GM23248 (cell line): ENCODE measurements around the gene NECAP2. TPM values are rescaled to one million over a fixed set of nuclear protein-coding genes. Genes with fewer than 3 reads are reported as not detected.

Source experiments
- DNase-seq: peaks from one replicate; pipeline ENCODE4 v3.0.0-alpha.2; 2015
- H2AFZ ChIP-seq: fragments of 200-600 bp; sonication (generic); 2 replicates; pipeline ENCODE4 v1.6.1; 2016; ENCODE audit warnings: antibody characterized with exemption
- H3F3A ChIP-seq: fragments of 200-600 bp; sonication (generic); 2 replicates; pipeline ENCODE4 v1.6.1; 2016; ENCODE audit warnings: mild to moderate bottlenecking, antibody characterized with exemption, mixed run types; ENCODE audit not compliant: insufficient read depth
- H3K27ac ChIP-seq: fragments of 200-600 bp; sonication (generic); 2 replicates; pipeline ENCODE4 v1.5.1; 2016; ENCODE audit warnings: mild to moderate bottlenecking
- H3K27me3 ChIP-seq: fragments of 200-600 bp; sonication (generic); replicated peaks from 2 replicates; pipeline ENCODE4 v1.6.1; 2016; ENCODE audit warnings: mild to moderate bottlenecking; ENCODE audit not compliant: insufficient read depth
- H3K36me3 ChIP-seq: fragments of 200-600 bp; sonication (generic); 2 replicates; pipeline ENCODE4 v1.6.1; 2016; ENCODE audit warnings: low read depth, mild to moderate bottlenecking
- H3K4me1 ChIP-seq: fragments of 200-600 bp; sonication (generic); 2 replicates; pipeline ENCODE4 v1.6.1; 2016; ENCODE audit warnings: mild to moderate bottlenecking; ENCODE audit not compliant: insufficient read depth
- H3K4me2 ChIP-seq: fragments of 200-600 bp; sonication (generic); one replicate; pipeline ENCODE4 v1.6.1; 2016; ENCODE audit warnings: mild to moderate bottlenecking; ENCODE audit not compliant: unreplicated experiment
- H3K4me3 ChIP-seq: fragments of 200-600 bp; sonication (generic); 2 replicates; pipeline ENCODE4 v1.5.1; 2016; ENCODE audit warnings: mild to moderate bottlenecking
- H3K79me2 ChIP-seq: fragments of 200-600 bp; sonication (generic); 2 replicates; pipeline ENCODE4 v1.6.1; 2016; ENCODE audit warnings: mild to moderate bottlenecking; ENCODE audit not compliant: insufficient read depth
- H3K9ac ChIP-seq: fragments of 200-600 bp; sonication (generic); 2 replicates; pipeline ENCODE4 v1.6.1; 2016; ENCODE audit warnings: mild to moderate bottlenecking
- H3K9me2 ChIP-seq: fragments of 200-600 bp; sonication (generic); 2 replicates; pipeline ENCODE4 v1.6.1; 2016; ENCODE audit warnings: mixed run types, mild to moderate bottlenecking, moderate library complexity; ENCODE audit not compliant: insufficient read depth
- H3K9me3 ChIP-seq: fragments of 200-600 bp; sonication (generic); one replicate; pipeline ENCODE4 v1.6.1; 2017; ENCODE audit warnings: low read depth
- H4K20me1 ChIP-seq: fragments of 200-600 bp; sonication (generic); 2 replicates; pipeline ENCODE4 v1.6.0; 2016; ENCODE audit not compliant: insufficient read depth
- EZH2 ChIP-seq: fragments of 200-600 bp; sonication (generic); IDR thresholded peaks from 2 replicates; pipeline ENCODE4 v1.6.1; 2018; ENCODE audit warnings: antibody characterized with exemption, mild to moderate bottlenecking; ENCODE audit not compliant: insufficient read depth, poor library complexity, severe bottlenecking
- EZH2phosphoT487 ChIP-seq: fragments of 200-600 bp; sonication (generic); IDR thresholded peaks from 2 replicates; pipeline ENCODE4 v1.6.1; 2018; ENCODE audit warnings: antibody characterized with exemption, moderate library complexity, mild to moderate bottlenecking, low read depth; ENCODE audit not compliant: insufficient read depth
- WGBS, 2 experiments: methylation state at CpG; one replicate each; pipeline ENCODE4 v1.1.6; 2015 to 2017; ENCODE audit warnings: low lambda C conversion rate in 2 of 2, low coverage in 1 of 2; ENCODE audit errors: missing lambda C conversion rate in 2 of 2; 5-methylcytosine and 5-hydroxymethylcytosine counted together
- in situ Hi-C: fragments of 300-500 bp; cut with MboI; formaldehyde crosslinking; loops from 2 replicates; pipeline ENCODE4 v1.15.0; 2020
- polyA plus RNA-seq: library from polyadenylated mRNA; unstranded; fragments of >200 nt; fragmentation: Nextera tagmentation; extraction: Ambion mirVana; gene quantifications from 2 replicates; pipeline ENCODE4 v1.2.1, GENCODE V29; 2016
- total RNA-seq: library from RNA; depleted of rRNA; stranded (reverse); fragments of >200 nt; shearing (Covaris generic); gene quantifications from 2 replicates; pipeline ENCODE4 v1.2.3, GENCODE V29; 2014

Gene NECAP2
- total and polyA plus RNA-seq, 2 experiments from 2014 or later: 102 to 117 TPM

GRCh38 chr1:16447641-16448040 lies 7.1 kb downstream of the NECAP2 start:
- Histone ChIP-seq H3K79me2 (peaks cover 96% of the 10 kb centered on the region), H3K4me1 (no peaks in the 10 kb centered on the region), H3K4me3 (no peak overlapping the region), H3K36me3 (peaks cover 28% of the 10 kb centered on the region), H2AFZ (no peak overlapping the region), H3K9ac (no peak overlapping the region), H3F3A (0 out of 2 replicates have a peak, but pooled peaks cover 11% of the 10 kb centered on the region), H3K27ac (no peak overlapping the region), H3K9me2 (no peaks in the 10 kb centered on the region), H4K20me1 (no peaks in the 10 kb centered on the region; the same call in 1 of the 2 replicates), H3K9me3 (no peaks in the 10 kb centered on the region), H3K27me3 (no peaks in the 10 kb centered on the region), H3K4me2 (no peak overlapping the region)
- DNase-seq: no peak
- no peak for TF ChIP-seq EZH2phosphoT487
- TF ChIP-seq EZH2: no peak
- 99% methylated on average over 9 of the region's 9 CpGs for WGBS, 2 experiments
- in situ Hi-C loops: no loop called here

GRCh38 chr1:16449065-16449464 lies 8.5 kb downstream of the NECAP2 start:
- no peaks in the 10 kb centered on the region for H3K9me2 ChIP-seq
- no peak overlapping the region for H3K4me3 ChIP-seq
- no peak overlapping the region for H2AFZ ChIP-seq
- in situ Hi-C loops: no loop called here
- H3K9ac ChIP-seq: no peak overlapping the region
- no peak for DNase-seq
- no peak for TF ChIP-seq EZH2
- TF ChIP-seq EZH2phosphoT487: no peak
- no peaks in the 10 kb centered on the region for H3K4me1 ChIP-seq
- no peaks in the 10 kb centered on the region; the same call in 1 of the 2 replicates for H4K20me1 ChIP-seq
- H3K36me3 ChIP-seq: peaks cover 26% of the 10 kb centered on the region
- H3K4me2 ChIP-seq: no peak overlapping the region
- 99% methylated on average over 4 of the region's 4 CpGs for WGBS, 2 experiments
- no peaks in the 10 kb centered on the region for H3K9me3 ChIP-seq
- H3K27me3 ChIP-seq: no peaks in the 10 kb centered on the region
- 0 out of 2 replicates have a peak, but pooled peaks cover 11% of the 10 kb centered on the region for H3F3A ChIP-seq
- H3K79me2 ChIP-seq: peaks cover 95% of the 10 kb centered on the region
- no peak overlapping the region for H3K27ac ChIP-seq

DNA sequence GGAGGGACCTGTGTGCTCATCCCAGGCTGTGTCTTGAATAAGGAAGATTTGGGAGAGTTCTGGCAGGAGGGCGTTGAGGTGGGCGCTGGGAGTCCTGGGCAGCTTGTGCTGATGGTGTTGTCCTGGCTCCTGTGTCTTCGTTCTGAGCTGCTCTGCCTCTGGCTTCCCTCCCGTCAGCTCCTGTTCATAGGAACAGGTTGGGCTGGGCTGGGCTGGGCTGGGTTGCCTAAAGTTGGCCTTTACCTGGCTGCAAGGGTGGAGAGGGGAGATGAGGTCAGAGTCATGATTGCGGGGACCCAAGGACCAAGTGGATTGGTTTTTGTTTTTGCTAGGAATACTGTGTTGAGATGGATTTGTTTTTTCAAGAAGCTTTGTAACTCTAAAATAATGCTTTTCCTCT lies 9.1 kb downstream of the NECAP2 start:
- 0 out of 2 replicates have a peak, but pooled peaks cover 11% of the 10 kb centered on the region for H3F3A ChIP-seq
- no peak overlapping the region for H3K27ac ChIP-seq
- peaks cover 95% of the 10 kb centered on the region for H3K79me2 ChIP-seq
- no peaks in the 10 kb centered on the region; the same call in 1 of the 2 replicates for H4K20me1 ChIP-seq
- DNase-seq: no peak
- in situ Hi-C loops: no loop called here
- peaks cover 29% of the 10 kb centered on the region for H3K36me3 ChIP-seq
- H3K4me3 ChIP-seq: no peak overlapping the region
- H3K9ac ChIP-seq: no peak overlapping the region
- WGBS, 2 experiments: 86 to 97% methylated on average over 5 of the region's 5 CpGs
- no peak overlapping the region for H3K4me2 ChIP-seq
- H3K4me1 ChIP-seq: no peaks in the 10 kb centered on the region
- TF ChIP-seq EZH2 (no peak), EZH2phosphoT487 (no peak)
- no peaks in the 10 kb centered on the region for H3K9me3 ChIP-seq
- no peaks in the 10 kb centered on the region for H3K9me2 ChIP-seq
- H3K27me3 ChIP-seq: no peaks in the 10 kb centered on the region
- H2AFZ ChIP-seq: no peak overlapping the region

DNA sequence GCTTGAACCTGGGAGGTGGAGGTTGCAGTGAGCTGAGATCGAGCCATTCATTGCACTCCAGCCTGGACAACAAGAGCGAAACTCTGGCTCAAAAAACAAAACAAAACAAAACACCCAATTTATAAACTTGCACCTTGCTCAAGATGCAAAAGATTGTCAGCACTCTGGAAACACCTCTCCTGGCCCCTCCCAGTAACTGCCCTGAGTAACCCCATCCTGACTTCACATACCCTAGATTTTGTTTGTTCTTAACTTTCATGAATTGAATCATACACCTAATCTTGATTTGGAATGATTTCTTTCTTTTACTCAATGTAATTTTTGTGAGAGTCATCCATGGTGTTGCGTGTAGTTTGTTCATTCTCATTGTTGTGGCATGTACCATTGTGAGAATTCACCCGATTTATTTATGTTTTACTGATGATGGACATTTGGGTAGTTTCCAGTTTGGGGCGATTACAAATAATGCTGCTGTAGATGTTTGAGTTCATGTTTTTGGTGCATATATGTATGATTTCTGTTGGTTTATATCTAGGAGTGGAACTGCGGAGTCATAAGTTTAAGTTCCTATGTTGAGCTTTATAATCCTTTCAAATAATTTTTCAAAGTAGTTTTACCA lies 10.4 kb downstream of the NECAP2 start:
- Histone ChIP-seq H4K20me1 (no peaks in the 10 kb centered on the region; the same call in 1 of the 2 replicates), H2AFZ (no peak overlapping the region), H3K4me1 (no peaks in the 10 kb centered on the region), H3K4me3 (no peak overlapping the region), H3K36me3 (peaks cover 40% of the 10 kb centered on the region), H3K9me2 (no peaks in the 10 kb centered on the region), H3F3A (0 out of 2 replicates have a peak, but pooled peaks cover 11% of the 10 kb centered on the region), H3K79me2 (peaks cover 90% of the 10 kb centered on the region), H3K27ac (no peak overlapping the region), H3K9ac (no peak overlapping the region), H3K27me3 (no peaks in the 10 kb centered on the region), H3K4me2 (no peak overlapping the region), H3K9me3 (no peaks in the 10 kb centered on the region)
- WGBS, 2 experiments: 87 to 92% methylated on average over 6 of the region's 6 CpGs
- DNase-seq: no peak
- TF ChIP-seq EZH2phosphoT487 (no peak), EZH2 (no peak)
- in situ Hi-C loops: no loop called here
